Measurements from ENCODE around the gene FBXL5.
"Not testable (repeated sequence)": the region's sequence is repeated elsewhere in the genome, so short reads cannot be mapped to it uniquely, and the experiment has no call there.

FBXL5 gene

DNA sequence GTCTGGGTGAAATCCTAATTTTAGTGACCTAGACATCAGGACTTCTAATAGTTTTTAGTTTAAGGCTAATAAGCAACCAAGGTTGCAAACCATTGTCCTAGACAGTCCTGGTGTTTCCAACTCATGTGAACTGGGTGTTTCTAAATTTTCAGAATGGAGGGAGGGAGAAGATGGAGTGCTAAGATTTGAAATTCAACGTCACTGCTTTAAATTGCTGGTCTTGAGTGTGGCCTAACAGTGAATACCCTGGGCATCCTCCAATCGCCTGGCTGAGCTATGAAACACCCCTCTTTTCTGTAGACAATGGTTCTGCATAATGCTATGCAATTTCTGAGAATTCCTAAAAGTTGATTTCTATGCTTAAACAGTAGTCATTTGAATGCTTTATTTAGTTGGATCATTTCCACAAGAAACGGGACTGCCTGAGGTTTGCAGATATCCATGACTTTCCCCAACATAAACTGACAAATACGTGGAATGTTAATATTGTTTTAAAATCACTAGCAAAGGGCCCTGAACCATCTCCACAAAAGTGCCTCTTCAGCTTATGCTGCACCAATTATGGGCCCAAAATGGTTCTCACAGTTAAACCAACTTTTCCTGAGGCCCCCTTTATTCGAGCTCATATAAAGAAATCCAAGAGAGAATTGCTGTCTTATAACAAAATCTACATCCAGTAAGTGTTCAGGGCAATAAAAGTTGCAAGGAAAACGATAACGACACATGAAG lies 1.1 kb downstream of the FBXL5 start:
- DNase-seq (ENCODE audit: insufficient read length, low spot score) (no peak), FAIRE-seq (peak; percentile 55)
- TF ChIP-seq POLR2AphosphoS5 (IDR thresholded peaks at IDR 0.05; ENCODE audit: low read depth, low read length) (no peak), TAF1 (IDR thresholded peaks at IDR 0.05; ENCODE audit: low read depth, low read length) (no peak), SPI1 (IDR thresholded peaks at IDR 0.05; ENCODE audit: low read depth, low read length) (no peak), PAX5 (IDR thresholded peaks at IDR 0.05; ENCODE audit: insufficient read depth, low read length, severe bottlenecking) (no peak), POU2F2 (IDR thresholded peaks at IDR 0.05; ENCODE audit: low read depth, low read length) (no peak), POLR2A (IDR thresholded peaks at IDR 0.05; ENCODE audit: low read depth, low read length) (no peak)

DNA sequence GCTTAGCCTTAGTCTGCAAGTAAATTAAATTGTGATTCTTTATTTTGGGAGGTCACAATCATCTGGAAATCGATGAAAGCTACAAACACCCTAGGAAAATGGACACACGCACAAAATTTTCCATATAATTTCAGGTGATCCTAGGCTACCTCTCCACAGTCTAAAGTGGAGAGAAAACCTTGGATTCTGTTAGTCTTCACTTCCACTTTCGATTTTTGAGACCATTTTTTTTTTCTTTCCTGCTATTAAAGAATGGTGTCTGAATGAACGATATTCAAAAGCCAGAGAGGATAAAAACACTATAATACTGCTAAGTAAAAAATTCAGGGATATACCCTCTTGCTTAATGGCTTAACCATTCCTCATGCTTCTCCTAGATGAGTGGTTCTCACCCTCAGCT lies 1.7 kb downstream of the FBXL5 start:
- no peak for DNase-seq (ENCODE audit: insufficient read length, low spot score)
- no peak for FAIRE-seq
- TF ChIP-seq POLR2A (IDR thresholded peaks at IDR 0.05; ENCODE audit: low read depth, low read length) (no peak), PAX5 (IDR thresholded peaks at IDR 0.05; ENCODE audit: insufficient read depth, low read length, severe bottlenecking) (no peak), SPI1 (IDR thresholded peaks at IDR 0.05; ENCODE audit: low read depth, low read length) (no peak), POLR2AphosphoS5 (IDR thresholded peaks at IDR 0.05; ENCODE audit: low read depth, low read length) (no peak), TAF1 (IDR thresholded peaks at IDR 0.05; ENCODE audit: low read depth, low read length) (no peak), POU2F2 (IDR thresholded peaks at IDR 0.05; ENCODE audit: low read depth, low read length) (no peak)

DNA sequence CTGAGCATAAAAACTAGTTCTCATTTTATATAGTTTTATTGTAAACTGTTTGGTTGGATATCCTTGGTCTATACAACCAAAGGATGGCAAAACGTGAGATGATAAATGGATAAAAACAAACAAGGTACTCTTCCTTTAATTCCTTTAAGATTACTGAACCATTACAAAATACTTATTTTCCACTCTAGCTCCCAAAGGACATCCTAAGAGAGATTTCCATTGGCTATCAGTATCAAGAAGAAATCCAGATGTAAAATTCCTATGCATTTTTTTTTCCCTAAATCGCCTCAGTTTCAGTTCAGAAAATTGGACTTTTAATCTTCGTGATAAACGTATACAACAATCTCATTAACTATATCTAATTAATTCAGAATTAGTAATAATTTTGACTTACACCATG lies 2.3 kb downstream of the FBXL5 start:
- FAIRE-seq = no peak
- no peak for DNase-seq (ENCODE audit: insufficient read length, low spot score)
- no peak for TF ChIP-seq TAF1 (IDR thresholded peaks at IDR 0.05; ENCODE audit: low read depth, low read length)
- no peak for TF ChIP-seq POU2F2 (IDR thresholded peaks at IDR 0.05; ENCODE audit: low read depth, low read length)
- TF ChIP-seq SPI1 (IDR thresholded peaks at IDR 0.05; ENCODE audit: low read depth, low read length) = no peak
- no peak for TF ChIP-seq PAX5 (IDR thresholded peaks at IDR 0.05; ENCODE audit: insufficient read depth, low read length, severe bottlenecking)
- no peak for TF ChIP-seq POLR2A (IDR thresholded peaks at IDR 0.05; ENCODE audit: low read depth, low read length)
- TF ChIP-seq POLR2AphosphoS5 (IDR thresholded peaks at IDR 0.05; ENCODE audit: low read depth, low read length) = no peak

DNA sequence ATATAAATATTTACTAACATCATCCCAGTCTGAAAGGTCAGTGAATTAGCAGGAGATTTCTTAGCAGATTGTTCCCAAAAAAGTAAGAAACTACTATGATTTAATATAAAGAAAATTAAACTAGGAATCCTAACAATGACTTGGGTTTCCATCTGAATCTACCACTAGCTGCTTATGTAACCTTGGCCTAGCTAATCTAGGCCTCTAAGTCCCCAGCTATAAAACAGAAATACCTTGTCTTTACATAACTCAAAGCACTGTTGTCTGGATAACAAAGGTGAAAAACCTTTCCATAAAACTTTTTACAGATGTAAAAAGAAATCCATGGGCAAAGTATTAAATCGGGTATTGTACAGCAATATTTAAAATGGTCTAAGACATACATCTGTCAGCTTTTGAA lies 3.0 kb downstream of the FBXL5 start:
- TF ChIP-seq SPI1 (IDR thresholded peaks at IDR 0.05; ENCODE audit: low read depth, low read length) (no peak), POLR2AphosphoS5 (IDR thresholded peaks at IDR 0.05; ENCODE audit: low read depth, low read length) (no peak), PAX5 (IDR thresholded peaks at IDR 0.05; ENCODE audit: insufficient read depth, low read length, severe bottlenecking) (no peak), POLR2A (IDR thresholded peaks at IDR 0.05; ENCODE audit: low read depth, low read length) (no peak), TAF1 (IDR thresholded peaks at IDR 0.05; ENCODE audit: low read depth, low read length) (no peak), POU2F2 (IDR thresholded peaks at IDR 0.05; ENCODE audit: low read depth, low read length) (no peak)
- DNase-seq (ENCODE audit: insufficient read length, low spot score) (no peak), FAIRE-seq (no peak)

DNA sequence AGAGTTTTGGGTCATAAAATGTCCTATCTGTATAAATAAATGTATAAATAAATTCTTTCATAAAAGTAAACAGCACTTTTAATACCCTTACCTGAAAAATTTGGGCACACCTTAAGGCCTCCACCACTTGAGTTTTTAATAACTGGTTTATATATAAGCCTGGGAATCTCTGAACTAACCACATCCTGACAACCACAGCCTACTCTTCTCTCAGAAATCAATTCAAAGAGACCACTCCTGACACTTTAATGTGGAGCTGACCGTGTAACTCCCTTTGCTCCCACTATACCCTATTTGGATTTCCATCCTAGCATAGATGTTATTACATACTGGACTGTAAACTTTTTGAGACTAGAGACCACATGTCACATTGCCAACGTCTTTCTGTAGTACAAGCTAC lies 3.5 kb downstream of the FBXL5 start:
- TF ChIP-seq PAX5 (IDR thresholded peaks at IDR 0.05; ENCODE audit: insufficient read depth, low read length, severe bottlenecking) (no peak), SPI1 (IDR thresholded peaks at IDR 0.05; ENCODE audit: low read depth, low read length) (no peak), POLR2AphosphoS5 (IDR thresholded peaks at IDR 0.05; ENCODE audit: low read depth, low read length) (no peak), TAF1 (IDR thresholded peaks at IDR 0.05; ENCODE audit: low read depth, low read length) (no peak), POU2F2 (IDR thresholded peaks at IDR 0.05; ENCODE audit: low read depth, low read length) (no peak), POLR2A (IDR thresholded peaks at IDR 0.05; ENCODE audit: low read depth, low read length) (no peak)
- DNase-seq (ENCODE audit: insufficient read length, low spot score) = no peak
- FAIRE-seq = no peak

DNA sequence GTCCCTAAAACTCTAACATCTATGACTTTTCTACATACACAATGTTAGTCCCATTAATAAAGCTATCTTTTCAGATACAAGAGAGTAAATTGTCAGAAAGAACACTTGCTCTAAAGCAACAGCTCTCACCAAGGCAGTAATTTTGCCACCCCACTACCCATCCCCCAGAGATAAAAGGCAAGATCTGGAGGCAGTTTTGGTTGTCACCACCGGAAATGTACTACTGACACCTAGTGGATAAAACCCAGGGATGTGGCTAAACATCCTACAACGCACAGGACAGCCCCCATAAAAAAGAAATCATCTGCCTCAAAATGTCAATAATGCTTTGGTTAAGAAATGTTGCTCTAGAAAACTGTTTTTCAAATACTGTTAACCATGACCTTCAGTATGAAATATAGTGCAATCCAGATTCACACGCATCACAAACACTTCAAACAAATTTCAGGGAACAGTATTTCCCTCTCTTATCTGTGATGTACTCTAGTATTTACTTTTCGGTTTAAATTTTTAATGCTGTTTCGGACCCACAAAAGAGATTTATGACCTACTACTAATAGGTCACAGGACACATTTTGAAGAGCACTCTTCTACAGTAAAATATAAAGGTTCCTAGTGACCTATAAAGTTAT lies 5.1 kb downstream of the FBXL5 start:
- DNase-seq (ENCODE audit: insufficient read length, low spot score) (no peak), FAIRE-seq (peak; percentile 95)
- TF ChIP-seq POLR2AphosphoS5 (IDR thresholded peaks at IDR 0.05; ENCODE audit: low read depth, low read length) = no peak
- TF ChIP-seq POU2F2 (IDR thresholded peaks at IDR 0.05; ENCODE audit: low read depth, low read length) = 0 out of 2 replicates have a peak, but pooled peaks have one; percentile 21

DNA sequence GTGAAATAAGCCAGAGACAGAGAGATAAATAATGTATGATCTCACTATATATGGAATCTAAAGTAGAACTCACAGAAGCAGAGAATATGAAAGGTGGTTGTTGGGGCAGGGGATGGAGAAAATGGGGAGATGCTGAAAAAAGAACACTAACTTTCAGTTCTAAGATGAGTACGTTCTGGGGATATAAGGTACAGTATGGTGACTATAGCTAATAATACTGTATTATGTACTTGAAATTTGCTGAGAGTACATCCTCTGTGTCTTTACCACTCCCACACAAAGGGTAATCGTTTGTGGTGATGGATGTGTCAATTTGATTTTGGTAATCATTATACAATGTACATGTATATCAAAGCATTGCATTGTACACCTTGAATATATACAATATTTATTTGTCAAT lies 6.6 kb downstream of the FBXL5 start:
- DNase-seq (ENCODE audit: insufficient read length, low spot score) (no peak), FAIRE-seq (peak; percentile 69)
- TF ChIP-seq SPI1 (IDR thresholded peaks at IDR 0.05; ENCODE audit: low read depth, low read length) (no peak), POU2F2 (IDR thresholded peaks at IDR 0.05; ENCODE audit: low read depth, low read length) (no peak), POLR2AphosphoS5 (IDR thresholded peaks at IDR 0.05; ENCODE audit: low read depth, low read length) (no peak), PAX5 (IDR thresholded peaks at IDR 0.05; ENCODE audit: insufficient read depth, low read length, severe bottlenecking) (no peak), TAF1 (IDR thresholded peaks at IDR 0.05; ENCODE audit: low read depth, low read length) (no peak), POLR2A (IDR thresholded peaks at IDR 0.05; ENCODE audit: low read depth, low read length) (no peak)

DNA sequence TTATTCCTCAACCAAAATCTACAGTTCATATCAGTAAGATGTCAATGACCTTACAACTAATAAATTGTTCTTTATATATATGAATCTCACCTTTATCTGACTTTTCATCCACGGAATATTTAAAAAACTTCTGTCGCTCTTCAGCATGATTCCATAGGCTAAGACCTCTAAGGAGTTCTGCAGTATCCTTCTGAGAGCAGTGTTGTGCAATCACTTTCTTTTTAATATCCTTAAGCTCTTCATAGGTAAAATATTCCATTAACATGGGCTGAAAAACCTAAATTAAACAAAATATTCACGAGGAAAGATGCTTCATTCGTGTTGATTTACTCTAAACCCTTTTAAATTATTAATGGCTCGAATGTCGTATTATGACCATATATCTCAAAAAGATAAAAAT lies 16.7 kb downstream of the FBXL5 start:
- FAIRE-seq (no peak), DNase-seq (ENCODE audit: insufficient read length, low spot score) (no peak)
- no peak for TF ChIP-seq SPI1 (IDR thresholded peaks at IDR 0.05; ENCODE audit: low read depth, low read length)
- TF ChIP-seq POLR2A (IDR thresholded peaks at IDR 0.05; ENCODE audit: low read depth, low read length) = no peak
- no peak for TF ChIP-seq TAF1 (IDR thresholded peaks at IDR 0.05; ENCODE audit: low read depth, low read length)
- no peak for TF ChIP-seq POU2F2 (IDR thresholded peaks at IDR 0.05; ENCODE audit: low read depth, low read length)
- TF ChIP-seq POLR2AphosphoS5 (IDR thresholded peaks at IDR 0.05; ENCODE audit: low read depth, low read length) = no peak
- no peak for TF ChIP-seq PAX5 (IDR thresholded peaks at IDR 0.05; ENCODE audit: insufficient read depth, low read length, severe bottlenecking)

DNA sequence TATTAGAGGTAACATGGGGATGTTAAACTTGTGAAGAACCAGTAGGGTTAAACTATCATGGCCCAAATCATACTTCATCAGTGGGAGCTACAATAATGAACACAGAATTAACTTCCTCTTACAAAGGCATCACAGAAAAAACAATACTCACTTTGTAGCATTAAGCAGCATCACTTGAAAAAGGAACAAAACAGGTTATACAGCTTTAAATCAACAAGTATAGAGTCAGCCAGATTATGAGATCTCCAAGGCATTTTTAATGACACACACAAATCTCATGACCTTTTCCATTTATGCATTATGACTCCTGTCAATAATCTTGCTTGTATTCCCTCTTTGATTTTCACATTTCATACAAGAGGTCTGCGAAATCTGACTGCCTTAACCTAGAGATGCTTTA lies 18.3 kb downstream of the FBXL5 start:
- DNase-seq (ENCODE audit: insufficient read length, low spot score) = no peak
- FAIRE-seq = no peak
- TF ChIP-seq POLR2AphosphoS5 (IDR thresholded peaks at IDR 0.05; ENCODE audit: low read depth, low read length) = no peak
- TF ChIP-seq PAX5 (IDR thresholded peaks at IDR 0.05; ENCODE audit: insufficient read depth, low read length, severe bottlenecking) = no peak
- no peak for TF ChIP-seq POLR2A (IDR thresholded peaks at IDR 0.05; ENCODE audit: low read depth, low read length)
- TF ChIP-seq POU2F2 (IDR thresholded peaks at IDR 0.05; ENCODE audit: low read depth, low read length) = no peak
- no peak for TF ChIP-seq SPI1 (IDR thresholded peaks at IDR 0.05; ENCODE audit: low read depth, low read length)
- TF ChIP-seq TAF1 (IDR thresholded peaks at IDR 0.05; ENCODE audit: low read depth, low read length) = no peak

DNA sequence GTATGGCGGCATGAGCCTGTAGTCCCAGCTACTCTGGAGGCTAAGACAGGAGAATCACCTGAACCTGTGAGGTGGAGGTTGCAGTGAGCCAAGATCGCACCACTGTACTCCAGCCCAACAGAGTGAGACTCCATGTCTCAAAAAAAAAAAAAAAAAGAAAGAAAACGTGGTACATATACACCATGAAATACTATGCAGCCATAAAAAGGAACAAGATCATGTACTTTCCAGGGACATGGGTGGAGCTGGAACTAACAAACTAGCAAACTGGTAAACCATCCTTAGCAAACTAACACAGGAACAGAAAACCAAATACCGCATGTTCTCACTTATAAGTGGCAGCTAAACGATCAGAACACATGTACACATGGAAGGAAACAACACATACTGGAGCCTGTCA lies 37.8 kb downstream of the FBXL5 start:
- FAIRE-seq; DNase-seq (ENCODE audit: insufficient read length, low spot score): not testable (repeated sequence)

DNA sequence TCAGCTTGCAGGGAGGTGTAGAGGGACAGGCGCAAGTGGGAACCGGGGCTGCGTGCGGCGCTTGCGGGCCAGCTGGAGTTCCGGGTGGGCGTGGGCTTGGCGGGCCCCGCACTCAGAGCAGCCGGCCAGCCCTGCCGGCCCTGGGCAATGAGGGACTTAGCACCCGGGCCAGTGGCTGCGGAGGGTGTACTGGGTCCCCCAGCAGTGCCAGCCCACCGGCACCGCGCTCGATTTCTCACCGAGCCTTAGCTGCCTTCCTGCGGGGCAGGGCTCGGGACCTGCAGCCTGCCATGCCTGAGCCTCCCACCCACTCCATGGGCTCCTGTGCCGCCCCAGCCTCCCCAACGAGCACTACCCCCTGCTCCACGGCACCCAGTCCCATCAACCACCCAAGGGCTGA lies 40.3 kb downstream of the FBXL5 start:
- not testable (repeated sequence) for FAIRE-seq; DNase-seq (ENCODE audit: insufficient read length, low spot score)
